HG02938 (cell line): ENCODE results near the gene CDK5RAP3.
"Not testable (repeated sequence)": the region's sequence is repeated elsewhere in the genome, so short reads cannot be mapped to it uniquely, and the experiment has no call there.

ENCODE experiments used
- ATAC-seq: cut with Tn5 transposase; IDR thresholded peaks from one replicate; pipeline ENCODE4 v1.9.1; 2021; ENCODE audit warnings: mild to moderate bottlenecking, moderate library complexity; ENCODE audit not compliant: unreplicated experiment

CDK5RAP3 gene

GRCh38 chr17:47970725-47971499 lies at the start of gene CDK5RAP3:
CDK5RAP3 (plus strand) TSS chr17:47971113; CDS start chr17:47971147, 34 bp downstream.
- peak; percentile 94 for ATAC-seq

GRCh38 chr17:47924785-47925677 lies 45.9 kb upstream of the CDK5RAP3 start:
- no peak for ATAC-seq

- no peak for ATAC-seq
Measured at GRCh38 chr17:47925678-47925988, 45.3 kb upstream of the CDK5RAP3 start.

GRCh38 chr17:47927821-47928400 lies 43.0 kb upstream of the CDK5RAP3 start:
- no peak for ATAC-seq

- ATAC-seq = no peak
Measured at GRCh38 chr17:47928415-47928814, 42.5 kb upstream of the CDK5RAP3 start.

- no peak for ATAC-seq
Measured at GRCh38 chr17:47929218-47930000, 41.5 kb upstream of the CDK5RAP3 start.

GRCh38 chr17:47931848-47932247 lies 39.1 kb upstream of the CDK5RAP3 start:
- ATAC-seq = no peak

GRCh38 chr17:47934856-47935255 lies 36.1 kb upstream of the CDK5RAP3 start:
- no peak for ATAC-seq

GRCh38 chr17:47935468-47935867 lies 35.4 kb upstream of the CDK5RAP3 start:
- ATAC-seq = not testable (repeated sequence)

- no peak for ATAC-seq
Measured at GRCh38 chr17:47935961-47936360, 35.0 kb upstream of the CDK5RAP3 start.

GRCh38 chr17:47937941-47938340 lies 33.0 kb upstream of the CDK5RAP3 start:
- ATAC-seq = no peak

GRCh38 chr17:47941246-47942095 lies 29.4 kb upstream of the CDK5RAP3 start, which contains the start of gene PNPO:
PNPO (plus strand) TSS chr17:47941571; CDS start chr17:47941676, 105 bp downstream.
- peak; percentile 93 for ATAC-seq

GRCh38 chr17:47942096-47942510 lies 28.8 kb upstream of the CDK5RAP3 start:
- no peak for ATAC-seq

- no peak for ATAC-seq
Measured at GRCh38 chr17:47942568-47942967, 28.3 kb upstream of the CDK5RAP3 start.

GRCh38 chr17:47945080-47945479 lies 25.8 kb upstream of the CDK5RAP3 start:
- no peak for ATAC-seq

- ATAC-seq = no peak
Measured at GRCh38 chr17:47945529-47946508, 25.1 kb upstream of the CDK5RAP3 start.

GRCh38 chr17:47946516-47946915 lies 24.4 kb upstream of the CDK5RAP3 start:
- no peak for ATAC-seq

GRCh38 chr17:47946929-47947397 lies 23.9 kb upstream of the CDK5RAP3 start:
- ATAC-seq = peak; percentile 66
